Breast epithelium (tissue), 4 donors: ENCODE data around the gene PHRF1. TPM values are rescaled to one million over a fixed set of nuclear protein-coding genes. Genes with fewer than 3 reads are reported as not detected.

Experiments used
- DNase-seq, 2 donors: peaks; one replicate each; pipeline ENCODE4 v3.0.0-alpha.2; 2019; ENCODE audit warnings: low spot score in 2 of 2
- H3K27ac ChIP-seq, 2 donors: fragments of 200-600 bp; sonication (generic) in 1 of 2; one replicate each; pipeline ENCODE4 v1.5.1; 2016 to 2019; ENCODE audit warnings: mild to moderate bottlenecking in 1 of 2
- H3K27me3 ChIP-seq, 2 donors: fragments of 200-600 bp; sonication (generic) in 1 of 2; one replicate each; pipeline versions ENCODE4 v1.5.1 to v1.6.0; 2017 to 2019; ENCODE audit warnings: control low read depth in 1 of 2, mild to moderate bottlenecking in 1 of 2
- H3K36me3 ChIP-seq: fragments of 200-600 bp; one replicate; pipeline ENCODE4 v1.5.1; 2019
- H3K4me1 ChIP-seq, 2 donors: fragments of 200-600 bp; sonication (generic); one replicate each; pipeline ENCODE4 v1.5.1; 2016 to 2019; ENCODE audit warnings: control low read depth in 1 of 2
- H3K4me3 ChIP-seq, 3 donors: fragments of 200-600 bp; sonication (generic); 1 replicate in 2 of 3; 2 replicates in 1 of 3; pipeline ENCODE4 v1.5.1; 2016 to 2019; ENCODE audit warnings: mild to moderate bottlenecking in 3 of 3, moderate library complexity in 2 of 3
- H3K9me3 ChIP-seq, 2 donors: fragments of 200-600 bp; sonication (generic) in 1 of 2; one replicate each; pipeline ENCODE4 v1.5.1; 2016 to 2019; ENCODE audit warnings: control low read depth in 1 of 2
- POLR2A ChIP-seq: fragments of 450-650 bp; IDR thresholded peaks from one replicate; pipeline ENCODE4 v1.6.1; 2016; ENCODE audit warnings: antibody characterized with exemption, mild to moderate bottlenecking, moderate library complexity
- POLR2AphosphoS5 ChIP-seq, 3 donors: sonication (generic); formaldehyde crosslinking; IDR thresholded peaks; one replicate each; pipeline ENCODE4 v1.6.1; 2017; ENCODE audit warnings: antibody characterized with exemption in 3 of 3
- intact Hi-C: fragments of 100-400 bp; cut with DNase I; formaldehyde crosslinking; loops from one replicate; pipeline ENCODE4 v1.15.1; 2023; ENCODE audit warnings: low total_unique reads
- total RNA-seq, 3 donors: library from RNA; depleted of rRNA; stranded (reverse); fragments of >200 nt; gene quantifications; one replicate each; pipeline ENCODE4 v1.1.0, GENCODE V29; 2016
- TF ChIP-seq, protein P1 (sequence below), 3 donors: fragments of 450-650 bp; IDR thresholded peaks; one replicate each; pipeline ENCODE4 v1.5.1; 2016 to 2017; ENCODE audit warnings: antibody characterized with exemption in 3 of 3, mild to moderate bottlenecking in 3 of 3, moderate library complexity in 3 of 3

Gene PHRF1
- total RNA-seq, 3 donors from 2014 or later: 18.6 to 22.1 (median 21.3) TPM

DNA sequence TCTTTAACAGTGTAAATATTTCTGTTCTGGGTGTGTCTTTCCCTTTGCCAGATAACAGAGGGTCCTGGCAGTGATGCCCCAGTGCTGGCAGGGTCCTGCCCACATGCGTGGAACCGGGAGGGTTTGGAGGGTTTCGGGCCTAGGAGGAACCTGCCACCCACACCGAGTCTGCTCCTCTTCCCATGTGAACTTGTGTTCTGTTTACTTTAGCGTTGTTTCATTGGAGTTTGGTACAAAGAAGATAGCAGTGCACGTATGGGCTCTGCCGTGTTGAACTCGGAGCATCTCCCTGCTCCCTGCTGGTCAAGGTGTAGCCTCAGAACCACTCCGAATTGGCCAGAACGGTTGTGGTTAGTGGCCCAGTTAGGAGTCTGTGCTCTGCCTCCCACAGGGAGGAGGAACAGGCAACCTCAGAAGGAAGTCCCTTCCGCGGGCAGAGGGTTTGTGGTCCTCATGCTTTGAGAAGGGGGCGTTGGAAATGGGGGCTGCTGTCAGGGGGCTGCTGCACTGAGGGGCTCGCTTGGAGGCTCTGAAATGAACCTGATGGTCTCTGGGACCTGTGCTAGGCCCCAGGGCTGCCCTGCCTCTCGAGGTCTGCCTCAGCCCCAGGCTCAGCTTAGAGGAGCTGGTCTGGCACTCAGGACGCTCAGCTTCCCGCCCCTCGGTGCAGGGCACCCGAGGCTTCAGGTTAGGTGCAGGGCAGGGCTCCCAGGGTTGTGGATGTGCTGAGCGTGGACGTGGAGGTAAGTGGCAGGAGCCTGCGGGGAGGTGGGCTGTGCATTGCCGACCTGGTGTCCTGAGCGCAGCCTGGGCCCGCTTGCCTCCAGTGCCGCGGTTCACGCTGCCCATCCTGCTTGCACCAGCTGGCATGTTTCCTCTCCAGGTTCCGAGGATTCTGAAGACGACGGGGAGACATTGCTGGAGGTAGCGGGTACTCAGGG lies 10.4 kb downstream of the PHRF1 start:
- no peak for DNase-seq
- Histone ChIP-seq H3K4me1 (no peaks in the 10 kb centered on the region), H3K36me3 (peaks cover 3% of the 10 kb centered on the region), H3K4me3 (no peak overlapping the region), H3K27ac (no peak overlapping the region), H3K27me3 (no peaks in the 10 kb centered on the region), H3K9me3 (no peaks in the 10 kb centered on the region)
- TF ChIP-seq POLR2AphosphoS5 (IDR thresholded peaks at IDR 0.05) (no peak), POLR2A (no peak)
- TF ChIP-seq, protein P1, sequence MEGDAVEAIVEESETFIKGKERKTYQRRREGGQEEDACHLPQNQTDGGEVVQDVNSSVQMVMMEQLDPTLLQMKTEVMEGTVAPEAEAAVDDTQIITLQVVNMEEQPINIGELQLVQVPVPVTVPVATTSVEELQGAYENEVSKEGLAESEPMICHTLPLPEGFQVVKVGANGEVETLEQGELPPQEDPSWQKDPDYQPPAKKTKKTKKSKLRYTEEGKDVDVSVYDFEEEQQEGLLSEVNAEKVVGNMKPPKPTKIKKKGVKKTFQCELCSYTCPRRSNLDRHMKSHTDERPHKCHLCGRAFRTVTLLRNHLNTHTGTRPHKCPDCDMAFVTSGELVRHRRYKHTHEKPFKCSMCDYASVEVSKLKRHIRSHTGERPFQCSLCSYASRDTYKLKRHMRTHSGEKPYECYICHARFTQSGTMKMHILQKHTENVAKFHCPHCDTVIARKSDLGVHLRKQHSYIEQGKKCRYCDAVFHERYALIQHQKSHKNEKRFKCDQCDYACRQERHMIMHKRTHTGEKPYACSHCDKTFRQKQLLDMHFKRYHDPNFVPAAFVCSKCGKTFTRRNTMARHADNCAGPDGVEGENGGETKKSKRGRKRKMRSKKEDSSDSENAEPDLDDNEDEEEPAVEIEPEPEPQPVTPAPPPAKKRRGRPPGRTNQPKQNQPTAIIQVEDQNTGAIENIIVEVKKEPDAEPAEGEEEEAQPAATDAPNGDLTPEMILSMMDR (IDR thresholded peaks at IDR 0.05): no peak
- intact Hi-C loops: no loop called here

DNA sequence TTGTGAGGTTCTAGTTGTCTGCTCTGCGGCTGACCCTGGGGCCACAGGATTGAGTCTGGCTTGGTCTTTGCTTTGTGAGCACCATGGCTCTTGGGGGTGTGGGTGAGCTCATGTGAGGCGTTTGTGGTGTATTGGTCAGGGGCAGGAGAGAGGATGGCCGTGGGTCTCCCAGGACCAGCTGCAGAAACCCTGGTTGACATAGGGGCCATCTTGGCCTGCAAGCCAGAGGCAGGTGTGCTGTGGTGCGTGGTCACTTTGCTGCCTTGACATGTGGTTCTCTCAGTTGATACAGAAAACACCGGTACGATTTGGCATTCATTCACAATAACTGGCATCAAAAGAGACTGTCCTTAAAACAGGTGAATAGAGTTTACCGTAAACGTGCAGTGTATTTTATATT lies 11.3 kb downstream of the PHRF1 start:
- Histone ChIP-seq H3K36me3 (peaks cover 7% of the 10 kb centered on the region), H3K9me3 (no peaks in the 10 kb centered on the region), H3K27ac (no peak overlapping the region), H3K4me1 (no peaks in the 10 kb centered on the region), H3K4me3 (no peak overlapping the region), H3K27me3 (no peaks in the 10 kb centered on the region)
- intact Hi-C loops: no loop called here
- TF ChIP-seq POLR2A (no peak), POLR2AphosphoS5 (IDR thresholded peaks at IDR 0.05) (no peak)
- TF ChIP-seq, protein P1 (IDR thresholded peaks at IDR 0.05): no peak
- DNase-seq: no peak

DNA sequence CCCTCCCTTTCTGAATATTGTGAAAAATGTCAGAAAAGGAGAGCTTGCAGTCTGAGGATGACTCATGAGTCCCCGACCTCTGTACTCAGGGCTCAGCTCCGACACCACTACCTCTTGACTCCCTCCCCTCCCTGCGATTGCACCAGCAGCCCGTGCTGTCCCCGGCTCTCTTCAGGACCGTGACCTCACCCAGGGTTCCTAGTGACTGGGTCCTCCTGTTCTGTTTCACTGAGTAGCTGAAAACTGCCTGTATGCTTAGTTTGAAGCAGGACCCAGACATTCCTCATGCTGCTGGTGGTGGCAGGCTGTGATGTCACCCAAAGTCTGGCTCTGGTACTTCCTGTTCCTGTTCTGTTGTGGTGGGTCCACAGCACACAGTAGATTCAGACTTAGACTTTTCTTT lies 11.7 kb downstream of the PHRF1 start:
- no peaks in the 10 kb centered on the region for H3K27me3 ChIP-seq
- no peak overlapping the region for H3K27ac ChIP-seq
- intact Hi-C loops: no loop called here
- DNase-seq: no peak
- H3K9me3 ChIP-seq: no peaks in the 10 kb centered on the region
- H3K4me3 ChIP-seq: no peak overlapping the region
- H3K4me1 ChIP-seq: no peaks in the 10 kb centered on the region
- H3K36me3 ChIP-seq: peaks cover 7% of the 10 kb centered on the region
- TF ChIP-seq POLR2AphosphoS5 (IDR thresholded peaks at IDR 0.05) (no peak), POLR2A (no peak)
- TF ChIP-seq, protein P1 (IDR thresholded peaks at IDR 0.05): no peak

DNA sequence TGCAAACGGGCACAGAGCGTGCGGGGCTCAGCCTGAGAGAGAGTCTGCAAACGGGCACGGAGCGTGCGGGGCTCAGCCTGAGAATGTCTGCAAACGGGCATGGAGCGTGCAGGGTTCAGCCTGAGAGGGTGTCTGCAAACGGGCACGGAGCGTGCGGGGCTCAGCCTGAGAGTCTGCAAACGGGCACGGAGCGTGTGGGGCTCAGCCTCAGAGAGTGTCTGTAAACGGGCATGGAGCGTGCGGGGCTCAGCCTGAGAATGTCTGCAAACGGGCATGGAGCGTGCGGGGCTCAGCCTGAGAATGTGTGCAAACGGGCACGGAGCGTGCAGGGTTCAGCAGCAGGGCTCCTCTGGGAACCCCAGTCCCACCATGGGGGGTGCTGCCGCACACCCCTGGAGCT lies 13.5 kb downstream of the PHRF1 start:
- TF ChIP-seq POLR2AphosphoS5 (IDR thresholded peaks at IDR 0.05) (no peak), POLR2A (no peak)
- TF ChIP-seq, protein P1 (IDR thresholded peaks at IDR 0.05): no peak
- Histone ChIP-seq H3K9me3 (no peaks in the 10 kb centered on the region), H3K36me3 (peaks cover 7% of the 10 kb centered on the region), H3K27me3 (no peaks in the 10 kb centered on the region), H3K4me1 (no peaks in the 10 kb centered on the region), H3K27ac (no peak overlapping the region), H3K4me3 (no peak overlapping the region)
- DNase-seq: no peak
- intact Hi-C loops: no loop called here

DNA sequence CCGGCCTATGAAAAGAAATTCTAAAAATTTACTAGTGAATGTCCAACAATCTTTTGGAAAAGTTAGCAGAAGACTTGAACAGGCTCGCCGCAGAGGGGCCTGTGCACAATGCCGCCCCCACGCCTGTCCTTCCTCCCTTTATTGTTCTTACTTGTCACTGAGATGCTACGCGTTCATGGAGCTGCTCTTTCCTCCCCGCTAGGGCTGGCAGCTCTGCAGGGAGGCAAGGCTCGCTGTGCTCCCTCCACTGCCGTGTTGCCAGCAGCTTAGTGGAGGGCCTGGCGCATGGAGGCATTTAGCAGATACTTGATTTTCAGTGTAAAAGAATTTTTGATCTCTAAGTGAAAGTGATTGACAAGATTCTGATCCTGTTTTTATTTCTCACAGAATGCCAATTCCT lies 14.7 kb downstream of the PHRF1 start:
- Histone ChIP-seq H3K9me3 (no peaks in the 10 kb centered on the region), H3K4me3 (no peak overlapping the region), H3K27me3 (no peaks in the 10 kb centered on the region), H3K4me1 (no peaks in the 10 kb centered on the region), H3K36me3 (peaks cover 7% of the 10 kb centered on the region), H3K27ac (no peak overlapping the region)
- intact Hi-C loops: no loop called here
- no peak for DNase-seq
- TF ChIP-seq, protein P1 (IDR thresholded peaks at IDR 0.05): no peak
- no peak for TF ChIP-seq POLR2AphosphoS5 (IDR thresholded peaks at IDR 0.05)
- no peak for TF ChIP-seq POLR2A
